Measurements from ENCODE around the gene SLC49A3.

GRCh38 chr4:633976-634598 is 54.9 kb downstream of the SLC49A3 start:
- TF ChIP-seq POLR2A (IDR thresholded peaks at IDR 0.05; ENCODE audit: low read depth, low read length) = no peak
- TF ChIP-seq TAF1 (IDR thresholded peaks at IDR 0.05; ENCODE audit: borderline replicate concordance, low read depth, low read length) = no peak
